HG02759 (cell line): ENCODE results near the gene TEPSIN.
"Not testable (repeated sequence)": the region's sequence is repeated elsewhere in the genome, so short reads cannot be mapped to it uniquely, and the experiment has no call there.

ENCODE experiments used
- ATAC-seq: cut with Tn5 transposase; IDR thresholded peaks from one replicate; pipeline ENCODE4 v1.9.1; 2021; ENCODE audit warnings: mild to moderate bottlenecking, moderate library complexity; ENCODE audit not compliant: unreplicated experiment

TEPSIN gene

GRCh38 chr17:81237591-81238489 lies 1.0 kb downstream of the TEPSIN start:
- no peak for ATAC-seq

GRCh38 chr17:81236784-81237183 lies 2.1 kb downstream of the TEPSIN start:
- no peak for ATAC-seq

GRCh38 chr17:81235822-81236740 lies 2.8 kb downstream of the TEPSIN start:
- ATAC-seq, result no peak

GRCh38 chr17:81234940-81235821 lies 3.7 kb downstream of the TEPSIN start:
- ATAC-seq, result no peak

- ATAC-seq, result no peak
Measured at GRCh38 chr17:81234506-81234855, 4.4 kb downstream of the TEPSIN start.

GRCh38 chr17:81233811-81234505 lies 4.9 kb downstream of the TEPSIN start:
- no peak for ATAC-seq

- no peak for ATAC-seq
Measured at GRCh38 chr17:81233316-81233715, 5.5 kb downstream of the TEPSIN start.

- ATAC-seq, result no peak
Measured at GRCh38 chr17:81232616-81233241, 6.1 kb downstream of the TEPSIN start.

- no peak for ATAC-seq
Measured at GRCh38 chr17:81231766-81232581, 6.9 kb downstream of the TEPSIN start.

- no peak for ATAC-seq
Measured at GRCh38 chr17:81231121-81231645, 7.7 kb downstream of the TEPSIN start.

- ATAC-seq, result no peak
Measured at GRCh38 chr17:81230043-81230820, 8.6 kb downstream of the TEPSIN start.

GRCh38 chr17:81229666-81229920 lies 9.3 kb downstream of the TEPSIN start:
- ATAC-seq, result no peak

- no peak for ATAC-seq
Measured at GRCh38 chr17:81228834-81229665, 9.8 kb downstream of the TEPSIN start.

- ATAC-seq, result no peak
Measured at GRCh38 chr17:81228420-81228819, 10.4 kb downstream of the TEPSIN start.

GRCh38 chr17:81227630-81228029 lies 11.2 kb downstream of the TEPSIN start:
- not testable (repeated sequence) for ATAC-seq

- ATAC-seq, result no peak
Measured at GRCh38 chr17:81223762-81224130, 15.1 kb downstream of the TEPSIN start.
